SK-N-SH (cell line): ENCODE data around the gene DNHD1. TPM values are rescaled to one million over a fixed set of nuclear protein-coding genes. Genes with fewer than 3 reads are reported as not detected.

ENCODE experiments used
- CTCF ChIA-PET: fragments of 300-600, 350-600 bp; formaldehyde crosslinking; extraction: SDS; loops from one replicate; lab custom pipeline; 2021; lab: Yijun Ruan, JAX
- POLR2A ChIA-PET: fragments of 350-600 bp; sonication (Branson Sonifier 250); formaldehyde crosslinking; extraction: SDS; loops from one replicate; lab custom pipeline; 2020; ENCODE audit warnings: antibody characterized with exemption, inconsistent platforms; lab: Yijun Ruan, JAX
- DNase-seq: peaks from one replicate; pipeline ENCODE4 v3.0.0; 2012
- H2AFZ ChIP-seq: fragments of 200-600 bp; sonication (generic); 2 replicates; pipeline ENCODE4 v1.8.1; 2016; ENCODE audit warnings: antibody characterized with exemption, mild to moderate bottlenecking, low read depth
- H3F3A ChIP-seq: fragments of 200-600 bp; sonication (generic); replicated peaks from 2 replicates; pipeline ENCODE3; 2016; ENCODE audit warnings: antibody characterized with exemption, mild to moderate bottlenecking; ENCODE audit not compliant: insufficient read depth
- H3K27ac ChIP-seq, 2 experiments: fragments of 200-500 bp in 1 of 2; fragments of 200-600 bp in 1 of 2; sonication (Bioruptor generic) in 1 of 2; sonication (generic), shearing (Covaris generic) in 1 of 2; 2 replicates each; pipeline versions ENCODE4 v1.5.1 to v1.6.1; 2014 to 2016; ENCODE audit warnings: low read depth in 2 of 2, inconsistent platforms in 1 of 2, low read length in 1 of 2, mild to moderate bottlenecking in 1 of 2, mixed read lengths in 1 of 2
- H3K27me3 ChIP-seq: fragments of 200-600 bp; sonication (generic), shearing (Covaris generic); 2 replicates; pipeline ENCODE4 v1.6.1; 2016; ENCODE audit warnings: mixed run types; ENCODE audit not compliant: insufficient read depth
- H3K36me3 ChIP-seq, 2 experiments: fragments of 200-500 bp in 1 of 2; fragments of 200-600 bp in 1 of 2; sonication (Bioruptor generic) in 1 of 2; sonication (generic) in 1 of 2; replicated peaks in 1 of 2; 2 replicates each; pipeline versions ENCODE3 to v1.5.1; 2014 to 2016; ENCODE audit warnings: low read length in 1 of 2, mild to moderate bottlenecking in 1 of 2; ENCODE audit not compliant: insufficient read depth in 2 of 2, control insufficient read depth in 1 of 2
- H3K4me1 ChIP-seq, 2 experiments: fragments of 200-500 bp in 1 of 2; fragments of 200-600 bp in 1 of 2; sonication (Bioruptor generic) in 1 of 2; sonication (generic), shearing (Covaris generic) in 1 of 2; 2 replicates each; pipeline versions ENCODE4 v1.5.1 to v1.6.1; 2014 to 2016; ENCODE audit warnings: low read depth in 1 of 2, low read length in 1 of 2, mixed run types in 1 of 2; ENCODE audit not compliant: insufficient read depth in 2 of 2, control insufficient read depth in 1 of 2
- H3K4me2 ChIP-seq: fragments of 200-600 bp; sonication (generic), shearing (Covaris generic); 2 replicates; pipeline ENCODE4 v1.6.1; 2017; ENCODE audit warnings: mixed run types
- H3K4me3 ChIP-seq, 2 experiments: fragments of 200-500 bp in 1 of 2; fragments of 200-600 bp in 1 of 2; sonication (Bioruptor generic) in 1 of 2; sonication (generic), shearing (Covaris generic) in 1 of 2; 2 replicates each; pipeline versions ENCODE4 v1.5.1 to v1.8.1; 2014 to 2016; ENCODE audit warnings: low read depth in 2 of 2, inconsistent platforms in 1 of 2, low read length in 1 of 2, mild to moderate bottlenecking in 1 of 2, mixed read lengths in 1 of 2, moderate library complexity in 1 of 2
- H3K79me2 ChIP-seq: fragments of 200-600 bp; sonication (generic); 2 replicates; pipeline ENCODE4 v1.8.1; 2017; ENCODE audit warnings: mild to moderate bottlenecking; ENCODE audit not compliant: insufficient read depth
- H3K9ac ChIP-seq: fragments of 200-600 bp; sonication (generic); 2 replicates; pipeline ENCODE4 v1.6.1; 2017; ENCODE audit warnings: mixed run types
- H3K9me2 ChIP-seq: fragments of 200-600 bp; sonication (generic); 2 replicates; pipeline ENCODE4 v1.6.1; 2017; ENCODE audit warnings: mixed run types
- H3K9me3 ChIP-seq: fragments of 200-600 bp; sonication (generic); 2 replicates; pipeline ENCODE4 v1.6.1; 2017; ENCODE audit warnings: mixed run types, mild to moderate bottlenecking, moderate library complexity
- H4K20me1 ChIP-seq: fragments of 200-600 bp; sonication (generic); 2 replicates; pipeline ENCODE4 v1.6.1; 2017; ENCODE audit warnings: mild to moderate bottlenecking, mixed run types; ENCODE audit not compliant: insufficient read depth
- FOSL2 ChIP-seq: IDR thresholded peaks from 2 replicates; pipeline ENCODE4 v1.4.0; 2012; ENCODE audit warnings: low read depth, mild to moderate bottlenecking, moderate library complexity, borderline replicate concordance
- FOXJ3 ChIP-seq: sonication (generic); formaldehyde crosslinking; IDR thresholded peaks from 2 replicates; pipeline ENCODE4 v1.5.1; 2020; ENCODE audit warnings: mild to moderate bottlenecking, missing genetic modification reagents
- FOXM1 ChIP-seq: IDR thresholded peaks from 2 replicates; pipeline ENCODE4 v1.4.0; 2012; ENCODE audit warnings: low read depth, mild to moderate bottlenecking
- NFIC ChIP-seq: IDR thresholded peaks from 2 replicates; pipeline ENCODE4 v1.4.0; 2012; ENCODE audit warnings: borderline replicate concordance
- SMC3 ChIP-seq: IDR thresholded peaks from 2 replicates; pipeline ENCODE4 v1.6.1; 2012; ENCODE audit warnings: low read depth, low read length, improper control_type of control experiment
- TCF12 ChIP-seq: IDR thresholded peaks from 2 replicates; pipeline ENCODE4 v1.4.0; 2012
- WGBS: methylation state at CpG from one replicate; pipeline ENCODE4 v1.1.6; 2017; ENCODE audit warnings: low lambda C conversion rate; 5-methylcytosine and 5-hydroxymethylcytosine counted together
- polyA plus RNA-seq, 3 experiments: library from polyadenylated mRNA; depleted of rRNA; stranded (reverse); fragments of >200 nt; gene quantifications; 2 replicates each; pipeline ENCODE4 v1.2.3, GENCODE V29; 2012
- TF ChIP-seq, protein P1 (sequence below): IDR thresholded peaks from 2 replicates; pipeline ENCODE4 v1.6.1; 2012; ENCODE audit warnings: mild to moderate bottlenecking, low read depth, low read length, moderate library complexity
- TF ChIP-seq, protein P2 (sequence below): IDR thresholded peaks from 2 replicates; pipeline ENCODE4 v1.4.0; 2012; ENCODE audit warnings: low read depth, borderline replicate concordance
- TF ChIP-seq, protein P3 (sequence below): IDR thresholded peaks from 2 replicates; pipeline ENCODE4 v1.4.0; 2012; ENCODE audit warnings: low read depth, borderline replicate concordance
- TF ChIP-seq, protein P4 (sequence below): fragments of 200-600 bp; sonication (generic); IDR thresholded peaks from 2 replicates; pipeline ENCODE4 v1.6.1; 2017; ENCODE audit warnings: antibody characterized with exemption, mild to moderate bottlenecking, moderate library complexity

DNHD1 gene
- polyA plus RNA-seq, 1 of the 3 experiments (the other 2 are of a cell fraction) = 5.3 TPM

DNA sequence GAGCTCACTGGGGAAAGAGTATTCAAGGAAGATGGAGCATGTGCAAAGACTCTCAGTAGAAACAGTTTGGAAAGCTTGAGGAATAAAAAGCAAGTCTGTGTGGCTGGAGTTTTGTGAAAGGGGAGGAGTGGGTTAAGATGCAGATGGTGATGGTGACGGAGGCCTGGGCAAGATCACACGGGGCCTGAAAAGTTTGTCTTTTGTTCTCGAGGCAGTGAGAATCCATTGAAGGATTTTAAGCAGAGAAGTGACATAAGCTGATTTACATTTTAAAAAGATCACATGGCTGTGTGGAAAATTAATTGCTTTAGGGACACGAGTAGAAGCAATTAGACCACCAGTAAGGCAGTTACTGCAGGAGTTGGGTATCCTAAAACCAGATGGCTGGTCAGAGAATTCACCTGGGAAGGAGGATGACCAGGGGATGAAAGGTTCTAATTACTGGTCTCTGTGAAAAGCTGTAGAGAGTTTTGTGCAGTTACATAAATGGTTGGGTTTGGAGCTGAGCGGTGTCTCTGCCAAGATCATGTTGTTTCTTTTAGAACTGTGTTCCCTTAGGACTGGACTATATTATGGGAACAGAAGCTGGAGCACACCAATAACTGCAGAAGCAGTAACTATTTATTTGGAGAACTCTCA, 99.3 kb downstream of the DNHD1 start (continued):
- TF ChIP-seq, protein P1, sequence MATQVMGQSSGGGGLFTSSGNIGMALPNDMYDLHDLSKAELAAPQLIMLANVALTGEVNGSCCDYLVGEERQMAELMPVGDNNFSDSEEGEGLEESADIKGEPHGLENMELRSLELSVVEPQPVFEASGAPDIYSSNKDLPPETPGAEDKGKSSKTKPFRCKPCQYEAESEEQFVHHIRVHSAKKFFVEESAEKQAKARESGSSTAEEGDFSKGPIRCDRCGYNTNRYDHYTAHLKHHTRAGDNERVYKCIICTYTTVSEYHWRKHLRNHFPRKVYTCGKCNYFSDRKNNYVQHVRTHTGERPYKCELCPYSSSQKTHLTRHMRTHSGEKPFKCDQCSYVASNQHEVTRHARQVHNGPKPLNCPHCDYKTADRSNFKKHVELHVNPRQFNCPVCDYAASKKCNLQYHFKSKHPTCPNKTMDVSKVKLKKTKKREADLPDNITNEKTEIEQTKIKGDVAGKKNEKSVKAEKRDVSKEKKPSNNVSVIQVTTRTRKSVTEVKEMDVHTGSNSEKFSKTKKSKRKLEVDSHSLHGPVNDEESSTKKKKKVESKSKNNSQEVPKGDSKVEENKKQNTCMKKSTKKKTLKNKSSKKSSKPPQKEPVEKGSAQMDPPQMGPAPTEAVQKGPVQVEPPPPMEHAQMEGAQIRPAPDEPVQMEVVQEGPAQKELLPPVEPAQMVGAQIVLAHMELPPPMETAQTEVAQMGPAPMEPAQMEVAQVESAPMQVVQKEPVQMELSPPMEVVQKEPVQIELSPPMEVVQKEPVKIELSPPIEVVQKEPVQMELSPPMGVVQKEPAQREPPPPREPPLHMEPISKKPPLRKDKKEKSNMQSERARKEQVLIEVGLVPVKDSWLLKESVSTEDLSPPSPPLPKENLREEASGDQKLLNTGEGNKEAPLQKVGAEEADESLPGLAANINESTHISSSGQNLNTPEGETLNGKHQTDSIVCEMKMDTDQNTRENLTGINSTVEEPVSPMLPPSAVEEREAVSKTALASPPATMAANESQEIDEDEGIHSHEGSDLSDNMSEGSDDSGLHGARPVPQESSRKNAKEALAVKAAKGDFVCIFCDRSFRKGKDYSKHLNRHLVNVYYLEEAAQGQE = no peak
- TF ChIP-seq FOSL2 = no peak
- TF ChIP-seq, protein P2, sequence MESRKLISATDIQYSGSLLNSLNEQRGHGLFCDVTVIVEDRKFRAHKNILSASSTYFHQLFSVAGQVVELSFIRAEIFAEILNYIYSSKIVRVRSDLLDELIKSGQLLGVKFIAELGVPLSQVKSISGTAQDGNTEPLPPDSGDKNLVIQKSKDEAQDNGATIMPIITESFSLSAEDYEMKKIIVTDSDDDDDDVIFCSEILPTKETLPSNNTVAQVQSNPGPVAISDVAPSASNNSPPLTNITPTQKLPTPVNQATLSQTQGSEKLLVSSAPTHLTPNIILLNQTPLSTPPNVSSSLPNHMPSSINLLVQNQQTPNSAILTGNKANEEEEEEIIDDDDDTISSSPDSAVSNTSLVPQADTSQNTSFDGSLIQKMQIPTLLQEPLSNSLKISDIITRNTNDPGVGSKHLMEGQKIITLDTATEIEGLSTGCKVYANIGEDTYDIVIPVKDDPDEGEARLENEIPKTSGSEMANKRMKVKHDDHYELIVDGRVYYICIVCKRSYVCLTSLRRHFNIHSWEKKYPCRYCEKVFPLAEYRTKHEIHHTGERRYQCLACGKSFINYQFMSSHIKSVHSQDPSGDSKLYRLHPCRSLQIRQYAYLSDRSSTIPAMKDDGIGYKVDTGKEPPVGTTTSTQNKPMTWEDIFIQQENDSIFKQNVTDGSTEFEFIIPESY = no peak
- no peak for TF ChIP-seq SMC3
- no peak for TF ChIP-seq FOXJ3 (CRISPR knock-in tag)
- TF ChIP-seq FOXM1 = no peak

DNA sequence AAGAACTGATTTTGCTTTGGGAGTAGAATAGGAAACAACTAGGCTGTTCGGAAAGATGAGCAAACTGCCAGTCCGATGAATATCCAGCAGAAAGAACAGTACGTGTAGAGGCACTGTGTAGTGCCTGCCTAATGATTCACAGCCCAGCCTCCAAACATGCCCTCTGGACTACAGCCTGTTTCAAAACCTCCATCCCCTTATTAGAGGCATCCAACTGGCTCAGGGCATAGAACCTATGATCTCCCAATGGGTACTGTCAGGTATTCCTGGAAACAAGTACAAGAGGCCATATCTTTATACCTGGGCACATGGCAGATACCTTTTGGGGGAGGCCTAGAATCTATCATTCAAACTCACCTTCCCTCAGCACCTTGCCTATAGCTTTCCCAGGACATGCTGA, 101.5 kb downstream of the DNHD1 start:
- ChIA-PET POLR2A (no interaction called here), CTCF (no interaction called here)
- DNase-seq = no peak
- Histone ChIP-seq H3K9me3 (no peaks in the 10 kb centered on the region), H3K27ac (no peak overlapping the region), H3K36me3 (peaks cover 17 to 69% of the 10 kb centered on the region in 2 experiments), H4K20me1 (no peaks in the 10 kb centered on the region), H3K4me3 (no peak overlapping the region), H3K27me3 (no peaks in the 10 kb centered on the region), H3K9me2 (no peaks in the 10 kb centered on the region), H3K4me1 (peaks cover 0 to 13% of the 10 kb centered on the region in 2 experiments; a peak in 2 of 4 replicates), H3K79me2 (peaks cover 55% of the 10 kb centered on the region), H2AFZ (no peak overlapping the region), H3F3A (no peaks in the 10 kb centered on the region), H3K9ac (no peak overlapping the region), H3K4me2 (no peak overlapping the region)
- 96% methylated on average over 3 of the region's 3 CpGs for WGBS
- TF ChIP-seq, protein P3, sequence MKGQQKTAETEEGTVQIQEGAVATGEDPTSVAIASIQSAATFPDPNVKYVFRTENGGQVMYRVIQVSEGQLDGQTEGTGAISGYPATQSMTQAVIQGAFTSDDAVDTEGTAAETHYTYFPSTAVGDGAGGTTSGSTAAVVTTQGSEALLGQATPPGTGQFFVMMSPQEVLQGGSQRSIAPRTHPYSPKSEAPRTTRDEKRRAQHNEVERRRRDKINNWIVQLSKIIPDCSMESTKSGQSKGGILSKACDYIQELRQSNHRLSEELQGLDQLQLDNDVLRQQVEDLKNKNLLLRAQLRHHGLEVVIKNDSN = no peak
- no peak for TF ChIP-seq FOSL2
- TF ChIP-seq NFIC = no peak
- no peak for TF ChIP-seq TCF12
- TF ChIP-seq FOXJ3 (CRISPR knock-in tag) = no peak
- TF ChIP-seq, protein P4, sequence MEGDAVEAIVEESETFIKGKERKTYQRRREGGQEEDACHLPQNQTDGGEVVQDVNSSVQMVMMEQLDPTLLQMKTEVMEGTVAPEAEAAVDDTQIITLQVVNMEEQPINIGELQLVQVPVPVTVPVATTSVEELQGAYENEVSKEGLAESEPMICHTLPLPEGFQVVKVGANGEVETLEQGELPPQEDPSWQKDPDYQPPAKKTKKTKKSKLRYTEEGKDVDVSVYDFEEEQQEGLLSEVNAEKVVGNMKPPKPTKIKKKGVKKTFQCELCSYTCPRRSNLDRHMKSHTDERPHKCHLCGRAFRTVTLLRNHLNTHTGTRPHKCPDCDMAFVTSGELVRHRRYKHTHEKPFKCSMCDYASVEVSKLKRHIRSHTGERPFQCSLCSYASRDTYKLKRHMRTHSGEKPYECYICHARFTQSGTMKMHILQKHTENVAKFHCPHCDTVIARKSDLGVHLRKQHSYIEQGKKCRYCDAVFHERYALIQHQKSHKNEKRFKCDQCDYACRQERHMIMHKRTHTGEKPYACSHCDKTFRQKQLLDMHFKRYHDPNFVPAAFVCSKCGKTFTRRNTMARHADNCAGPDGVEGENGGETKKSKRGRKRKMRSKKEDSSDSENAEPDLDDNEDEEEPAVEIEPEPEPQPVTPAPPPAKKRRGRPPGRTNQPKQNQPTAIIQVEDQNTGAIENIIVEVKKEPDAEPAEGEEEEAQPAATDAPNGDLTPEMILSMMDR = no peak
